T-helper 2 cell (primary cell): Measurements from ENCODE around the gene VSTM2B.

Source experiments
- DNase-seq, 5 experiments: peaks; one replicate each; pipeline versions ENCODE4 v3.0.0 to v3.0.0-alpha.2; 2012 to 2022

VSTM2B gene

DNA sequence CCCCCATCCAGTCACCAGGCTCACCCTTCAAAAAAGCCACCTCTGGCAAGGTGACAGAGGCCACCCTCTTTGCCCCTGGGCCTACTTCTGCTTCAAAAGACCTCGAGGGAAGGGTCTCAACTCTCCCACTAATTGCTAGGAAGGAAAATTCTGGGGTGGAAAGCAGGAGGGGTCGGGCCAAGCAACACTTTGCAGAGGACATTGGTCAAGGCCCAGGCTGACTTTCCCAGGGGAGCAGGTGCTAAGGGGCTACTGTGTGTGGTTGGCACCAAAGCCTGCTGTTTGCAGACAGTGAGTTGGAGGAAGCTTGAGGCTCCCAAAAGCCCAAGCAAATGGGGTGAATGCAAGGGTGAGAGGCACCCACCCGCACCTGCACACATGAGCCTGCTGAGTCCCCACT, 28.6 kb upstream of the VSTM2B start:
- no peak for DNase-seq

DNA sequence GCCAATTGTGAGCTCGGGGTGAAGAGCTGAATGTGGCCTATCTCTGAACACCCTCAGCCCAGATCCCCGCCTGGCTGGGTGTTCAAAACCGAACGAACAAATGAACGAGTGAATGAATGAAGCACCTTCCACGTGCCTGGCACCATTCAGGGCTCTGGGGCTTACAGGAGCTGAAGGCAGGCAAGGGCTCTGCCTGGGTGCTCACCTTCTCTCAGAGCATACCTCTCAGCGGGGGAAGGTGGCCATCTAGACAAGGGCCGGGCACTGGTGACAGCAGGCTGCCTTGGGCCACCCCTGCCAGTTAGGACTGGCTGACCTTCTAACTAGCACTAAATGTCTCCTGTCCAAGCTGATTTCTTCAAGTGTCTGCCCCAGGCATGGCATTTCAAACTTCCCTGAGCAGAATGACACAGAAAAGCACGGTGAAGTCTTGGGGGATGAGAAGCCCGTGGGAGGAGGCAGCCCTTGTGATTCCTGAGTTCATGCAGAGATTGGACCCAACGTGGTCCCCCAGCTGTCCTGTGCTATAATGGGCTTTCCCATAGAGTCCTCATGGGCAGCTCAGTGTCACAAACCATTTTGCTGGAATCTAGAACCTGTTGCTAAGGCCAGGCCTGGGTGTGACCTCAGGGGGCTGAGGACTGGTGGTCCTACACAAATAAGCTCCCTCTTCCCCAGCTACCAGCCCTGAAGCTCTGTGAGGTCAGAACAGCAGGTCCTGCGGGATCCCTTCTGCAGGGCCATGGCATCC, 27.9 kb upstream of the VSTM2B start:
- no peak for DNase-seq

GRCh38 chr19:29499261-29499920, 26.4 kb upstream of the VSTM2B start:
- no peak for DNase-seq

DNA sequence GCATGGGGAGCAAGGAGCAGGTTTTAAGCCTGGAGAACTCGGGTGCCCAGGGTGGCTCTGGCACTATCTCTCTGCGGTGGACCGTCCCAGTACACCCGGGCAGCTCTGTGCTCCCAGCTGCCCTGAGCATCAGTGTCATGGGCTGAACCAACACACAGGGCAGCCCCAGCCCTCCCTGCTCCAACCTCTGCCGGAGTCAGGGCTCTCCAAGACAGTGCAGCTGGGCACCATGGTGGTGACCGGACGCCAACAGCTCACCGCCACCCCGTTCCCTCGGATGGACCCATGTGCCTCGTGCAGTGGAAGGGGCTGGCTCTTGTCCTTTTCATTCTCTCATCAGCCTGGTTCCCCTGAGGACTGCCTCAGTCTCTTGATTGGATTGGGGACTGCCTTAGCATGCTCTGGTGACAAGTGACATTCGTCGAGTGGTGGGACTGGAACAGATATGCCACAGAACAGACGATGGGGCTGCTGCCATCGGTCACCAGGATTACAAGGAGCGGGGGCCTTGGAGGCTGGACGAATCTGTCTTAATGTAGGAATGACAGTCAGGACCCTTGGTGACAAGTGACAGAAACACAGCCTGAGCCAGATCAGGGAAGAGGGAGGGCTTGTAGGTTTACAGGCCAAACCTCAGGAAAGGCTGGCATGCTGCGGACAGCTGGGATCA, 25.7 kb upstream of the VSTM2B start:
- DNase-seq, result no peak

- DNase-seq, result no peak
These were observed 23.8 kb upstream of the VSTM2B start for GRCh38 chr19:29501816-29502580.

GRCh38 chr19:29502581-29502850, 23.3 kb upstream of the VSTM2B start:
- no peak for DNase-seq

DNA sequence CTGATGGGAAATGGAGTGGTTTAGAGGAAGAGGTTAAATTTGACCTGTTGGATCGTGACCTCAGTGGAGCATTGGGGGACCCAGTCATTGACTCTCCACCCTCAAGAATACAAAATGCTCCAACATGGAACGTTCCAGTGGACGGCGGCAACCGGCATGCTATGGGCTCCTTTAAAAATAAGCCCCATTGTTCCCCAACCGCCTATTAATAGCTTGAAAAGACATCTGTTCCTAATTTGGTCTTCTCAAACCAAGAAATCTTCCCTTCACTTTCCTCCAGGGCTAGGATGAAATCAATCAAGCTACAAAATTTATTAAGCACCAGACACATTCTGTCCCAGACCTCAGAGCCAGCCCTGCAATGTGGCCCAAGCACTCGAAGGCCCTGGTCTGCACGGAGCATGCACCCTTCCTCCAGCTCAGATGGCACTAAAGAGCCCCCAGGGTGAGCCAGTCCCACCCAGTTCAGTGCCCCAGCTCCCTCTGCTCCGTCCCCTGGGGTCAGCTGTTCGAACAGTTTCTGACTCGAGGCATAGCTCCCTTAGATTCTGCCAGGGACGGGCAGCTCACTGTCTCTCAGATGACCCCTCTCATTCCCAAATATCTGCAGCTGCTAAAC, 22.5 kb upstream of the VSTM2B start:
- no peak for DNase-seq

GRCh38 chr19:29503785-29504184, 22.0 kb upstream of the VSTM2B start:
- no peak for DNase-seq

DNA sequence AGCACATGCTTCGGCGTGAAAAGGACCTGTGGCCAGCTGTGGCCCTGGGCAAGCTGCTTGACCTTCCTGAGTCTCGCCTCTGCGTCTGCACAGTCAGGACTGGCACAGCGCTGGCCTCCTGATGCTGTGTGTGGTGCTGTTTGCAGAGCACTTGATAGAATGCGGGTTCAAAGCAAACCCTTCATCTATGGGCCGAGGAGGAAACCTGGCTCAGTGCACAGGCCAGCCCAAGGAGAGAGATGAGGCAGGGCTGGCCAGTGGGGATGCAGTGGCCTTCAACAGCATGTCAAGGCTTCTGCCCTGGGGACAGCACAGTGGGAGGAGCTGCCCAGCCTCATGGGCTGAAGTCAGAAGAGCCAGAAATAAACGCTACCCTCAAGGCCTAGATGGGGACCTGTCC, 21.3 kb upstream of the VSTM2B start:
- DNase-seq, result no peak

DNA sequence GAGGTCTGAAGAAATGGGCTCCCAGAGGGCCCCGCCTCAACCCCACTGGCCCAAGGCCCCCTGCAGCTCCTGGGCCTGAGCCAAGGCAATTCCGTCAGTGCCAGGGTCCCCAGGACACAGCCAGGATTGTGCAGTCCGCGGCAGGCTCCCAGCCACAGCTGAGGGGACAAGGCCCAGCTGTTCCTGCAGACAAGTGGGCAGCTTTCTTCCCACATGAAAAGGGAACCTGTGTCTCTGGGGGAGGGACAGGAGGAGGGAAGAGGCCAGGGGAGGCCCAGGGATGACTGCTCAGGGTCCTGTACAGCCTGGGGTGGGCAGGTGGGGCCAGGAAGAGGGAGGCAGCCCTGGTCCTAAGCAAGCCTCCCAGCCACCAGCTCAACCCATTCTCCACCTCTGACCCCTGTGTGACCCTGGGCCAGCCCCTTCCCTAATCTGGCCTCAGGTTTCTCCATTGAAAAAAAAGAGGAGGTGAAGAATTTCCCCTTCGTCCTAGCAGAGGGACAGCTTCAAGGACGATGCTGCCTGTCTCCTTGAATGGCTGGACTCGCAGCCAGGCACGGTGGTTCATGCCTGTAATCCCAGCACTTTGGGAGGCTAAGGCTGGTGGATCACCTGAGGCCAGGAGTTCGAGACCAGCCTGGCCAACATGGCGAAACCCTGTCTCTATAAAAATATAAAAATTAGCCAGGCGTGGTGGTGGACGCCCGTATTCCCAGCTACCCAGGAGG, 20.5 kb upstream of the VSTM2B start:
- DNase-seq, result no peak

GRCh38 chr19:29506619-29506911, 19.2 kb upstream of the VSTM2B start:
- DNase-seq, result no peak

DNA sequence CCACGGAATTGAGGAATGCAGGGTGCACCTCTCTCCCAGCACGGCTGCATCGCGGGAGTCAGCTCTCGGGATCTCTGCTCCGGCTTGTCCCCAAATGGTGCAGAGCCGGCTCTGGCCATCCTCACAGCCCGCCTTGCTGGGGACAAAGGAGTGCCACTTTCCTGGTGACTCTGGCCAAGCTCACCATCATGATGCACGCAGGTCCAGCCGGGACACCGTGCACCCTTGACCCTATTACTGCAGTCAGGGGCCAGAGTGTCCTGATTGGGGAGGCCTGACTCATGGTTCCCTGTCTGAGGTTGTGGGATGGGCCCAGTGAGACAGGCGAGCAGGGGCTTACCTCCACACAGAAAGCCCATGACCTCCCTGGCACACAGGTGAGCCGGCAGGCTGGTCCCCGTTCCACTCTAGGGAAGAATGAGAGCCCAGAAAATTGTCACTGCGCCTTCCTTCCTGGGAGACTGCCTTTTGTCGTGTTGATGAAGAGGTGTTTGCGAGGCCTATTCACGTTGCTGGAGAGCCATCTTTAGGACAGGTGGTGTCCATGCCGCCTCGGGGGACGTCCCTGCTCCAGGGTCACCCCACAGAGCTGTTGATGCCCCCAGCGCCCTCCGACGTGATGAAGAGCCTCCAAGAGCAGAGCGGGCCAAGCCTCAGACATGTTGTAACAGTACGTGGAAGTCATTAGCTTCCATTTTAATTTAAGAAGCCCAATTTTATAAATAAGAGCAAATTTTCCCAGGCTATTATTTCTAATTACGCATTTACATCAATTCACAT, 18.5 kb upstream of the VSTM2B start:
- no peak for DNase-seq

DNA sequence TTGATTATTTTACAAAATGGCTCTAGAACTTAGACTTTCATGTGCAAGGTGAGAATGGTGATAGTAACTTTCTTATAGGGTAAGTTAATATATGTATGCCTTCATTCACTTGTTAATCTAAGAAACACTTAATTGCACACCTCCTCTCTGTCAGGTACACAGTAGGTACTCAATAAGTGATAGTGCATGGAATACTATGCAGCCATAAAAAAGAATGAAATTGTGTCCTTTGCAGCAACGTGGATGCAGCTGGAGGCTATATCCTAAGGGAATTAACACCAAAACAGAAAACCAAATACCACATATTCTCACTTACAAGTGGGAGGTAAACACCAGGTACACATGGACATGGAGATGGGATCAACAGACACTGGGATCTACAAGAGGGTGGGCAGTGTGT, 17.6 kb upstream of the VSTM2B start:
- no peak for DNase-seq

DNA sequence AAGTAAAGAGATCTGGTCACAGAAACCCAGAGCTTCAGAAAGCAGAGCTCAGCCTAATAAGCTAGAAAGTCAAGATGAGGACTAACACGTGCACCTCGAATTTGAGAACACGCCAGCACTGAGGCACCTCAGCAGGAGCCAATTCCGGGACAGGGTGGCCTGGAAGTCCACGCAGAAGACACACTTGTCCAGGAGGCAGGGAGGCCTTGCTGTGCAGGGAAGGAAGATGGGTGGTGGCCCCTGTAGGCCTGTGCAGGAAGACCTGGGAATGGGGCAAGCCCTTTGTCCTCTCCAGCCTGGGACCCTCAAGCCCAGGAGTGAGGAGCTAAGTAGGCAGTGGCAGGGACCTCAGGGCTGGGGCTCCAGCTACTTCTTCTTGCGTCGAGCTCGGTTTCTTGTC, 16.3 kb upstream of the VSTM2B start:
- no peak for DNase-seq

DNA sequence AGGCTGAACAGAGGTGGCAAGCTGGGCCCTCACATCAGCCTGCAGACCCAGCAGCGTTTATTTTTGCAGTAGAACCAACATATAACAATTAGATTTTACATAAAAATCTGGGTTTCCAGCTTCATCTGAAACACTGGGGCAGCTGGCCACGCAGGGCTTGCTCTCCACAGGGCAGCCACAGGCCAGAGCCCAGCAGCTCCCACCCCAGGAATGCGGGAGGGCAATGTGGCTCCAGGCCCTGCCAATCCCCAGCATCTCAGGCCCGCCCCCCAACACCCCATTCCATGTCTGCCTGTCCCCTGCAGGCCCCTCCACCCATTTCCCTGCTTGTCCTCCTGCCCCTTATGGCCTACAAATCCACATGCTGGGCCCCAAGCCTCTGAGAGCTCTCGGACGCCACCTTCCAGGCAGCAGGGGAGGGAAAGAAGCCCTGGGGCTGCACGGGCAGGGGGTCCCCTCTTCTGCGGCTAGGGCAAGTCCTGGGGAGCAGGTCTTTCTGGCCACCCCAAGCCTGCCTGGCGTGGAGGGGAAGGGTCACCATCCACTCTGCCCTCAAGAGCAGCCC, 15.0 kb upstream of the VSTM2B start:
- DNase-seq, result no peak

DNA sequence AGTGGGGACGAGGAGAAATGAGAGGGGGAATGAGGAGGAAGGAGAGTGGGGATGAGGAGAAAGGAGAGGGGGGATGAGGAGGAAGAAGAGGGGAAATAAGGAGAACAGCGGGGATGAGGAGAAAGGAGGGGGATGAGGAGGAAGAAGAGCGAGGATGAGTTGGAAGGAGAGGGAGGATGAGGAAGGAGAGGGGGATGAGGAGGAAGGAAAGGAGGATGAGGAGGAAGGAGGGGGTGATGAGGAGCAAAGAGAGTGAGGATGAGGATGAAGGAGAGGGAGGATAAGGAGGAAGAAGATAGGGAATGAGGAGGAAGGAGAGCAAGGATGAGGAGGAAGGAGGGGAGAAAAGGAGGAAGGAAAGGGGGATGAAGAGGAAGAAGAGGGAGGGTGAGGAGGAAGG, 14.0 kb upstream of the VSTM2B start:
- DNase-seq, result no peak

DNA sequence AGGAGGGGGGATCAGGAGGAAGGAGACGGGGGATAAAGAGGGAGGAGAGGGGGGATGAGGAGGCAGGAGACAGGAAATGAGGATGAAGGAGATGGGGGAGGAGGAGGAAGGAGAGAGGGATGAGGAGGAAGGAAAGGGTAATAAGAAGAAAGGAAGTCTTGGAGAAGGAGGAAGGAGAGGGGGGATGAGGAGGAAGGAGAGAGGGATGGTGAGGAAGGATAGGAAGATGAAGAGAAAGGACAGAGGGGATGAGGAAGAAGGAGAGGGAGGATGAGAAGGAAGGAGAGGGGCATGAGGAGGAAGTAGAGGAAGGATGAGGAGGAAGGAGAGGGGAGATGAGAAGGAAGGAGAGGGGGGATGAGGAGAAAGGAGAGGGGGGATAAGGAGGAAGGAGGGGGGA, 13.0 kb upstream of the VSTM2B start:
- no peak for DNase-seq

- DNase-seq, result peak in 1 of 5 experiments; percentile 42
These were observed 11.1 kb upstream of the VSTM2B start for GRCh38 chr19:29514525-29515232.

DNA sequence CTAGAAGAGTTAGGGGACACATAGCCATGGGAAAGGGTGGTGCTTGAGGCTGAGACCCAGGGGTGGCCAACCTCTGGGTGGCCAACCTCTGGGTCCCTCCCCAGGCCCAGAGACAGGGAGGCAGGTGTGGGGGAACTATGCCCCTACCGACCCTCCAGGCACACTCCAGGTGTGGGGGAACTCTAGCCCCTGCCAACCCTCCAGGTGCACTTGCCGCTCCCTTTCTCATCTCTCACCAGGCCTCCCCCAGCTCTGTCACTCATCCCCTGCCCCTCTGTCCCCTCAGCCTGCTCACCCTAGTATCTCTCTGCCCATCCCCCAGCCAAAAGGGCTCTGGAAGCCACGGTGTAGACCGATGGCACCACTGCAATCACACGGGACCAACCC, 10.6 kb upstream of the VSTM2B start:
- no peak for DNase-seq

- DNase-seq, result no peak
These were observed 10.0 kb upstream of the VSTM2B start for GRCh38 chr19:29515706-29516357.
